B cell (primary cell): ENCODE results near the gene LRRC8B. TPM values are rescaled to one million over a fixed set of nuclear protein-coding genes. Genes with fewer than 3 reads are reported as not detected.

ENCODE experiments used
- ATAC-seq: fragments of 200-7000 bp; cut with Tn5 transposase; one replicate; pipeline ENCODE4 v1.10.0; 2021; ENCODE audit warnings: low read depth, mild to moderate bottlenecking, moderate number of reproducible peaks, moderate library complexity
- CTCF ChIA-PET: fragments of 350-600 bp; sonication (Branson Sonifier 250); formaldehyde crosslinking; loops from one replicate; lab custom pipeline; 2021; ENCODE audit warnings: antibody characterized with exemption, inconsistent platforms; lab: Charles Lee
- POLR2A ChIA-PET: fragments of 350-600 bp; sonication (Branson Sonifier 250); formaldehyde crosslinking; loops from one replicate; lab custom pipeline; 2021; ENCODE audit warnings: antibody characterized with exemption; lab: Charles Lee
- DNase-seq: peaks from one replicate; pipeline ENCODE4 v3.0.0; 2013
- H2AFZ ChIP-seq: 2 replicates; pipeline ENCODE4 v1.6.1; 2012; ENCODE audit warnings: mild to moderate bottlenecking, low read depth, low read length; ENCODE audit not compliant: insufficient read depth, poor library complexity, severe bottlenecking
- H3K27ac ChIP-seq, 2 donors: 1 replicate in 1 of 2; 2 replicates in 1 of 2; pipeline ENCODE4 v1.5.1; 2012 to 2013; ENCODE audit warnings: low read length in 2 of 2, mild to moderate bottlenecking in 2 of 2, moderate library complexity in 1 of 2
- H3K27me3 ChIP-seq, 4 experiments: fragments of 200-600 bp in 1 of 4; sonication (generic) in 1 of 4; replicated peaks in 1 of 4; 1 replicate in 2 of 4; 2 replicates in 2 of 4; pipeline versions ENCODE4 v1.6.1 to v1.7.0; 2013 to 2016; ENCODE audit warnings: low read length in 3 of 4, mild to moderate bottlenecking in 2 of 4, mixed read lengths in 1 of 4, moderate library complexity in 1 of 4; ENCODE audit not compliant: insufficient read depth in 4 of 4, control insufficient read depth in 3 of 4; ENCODE audit errors: control extremely low read depth in 1 of 4
- H3K36me3 ChIP-seq, 2 experiments: replicated peaks in 1 of 2; 1 replicate in 1 of 2; 2 replicates in 1 of 2; pipeline versions ENCODE4 v1.6.1 to v1.7.1; 2013; ENCODE audit warnings: low read length in 1 of 2; ENCODE audit not compliant: insufficient read depth in 2 of 2, control insufficient read depth in 1 of 2; ENCODE audit errors: control extremely low read depth in 1 of 2, extremely low read depth in 1 of 2
- H3K4me1 ChIP-seq, 2 donors: fragments of 200-600 bp in 1 of 2; sonication (generic) in 1 of 2; 1 replicate in 1 of 2; 2 replicates in 1 of 2; pipeline versions ENCODE4 v1.5.1 to v1.6.1; 2013 to 2017; ENCODE audit warnings: low read length in 2 of 2; ENCODE audit not compliant: control insufficient read depth in 2 of 2, insufficient read depth in 2 of 2
- H3K4me2 ChIP-seq: replicated peaks from 2 replicates; pipeline ENCODE3; 2012; ENCODE audit warnings: mild to moderate bottlenecking, low read depth, low read length; ENCODE audit not compliant: poor library complexity, severe bottlenecking
- H3K4me3 ChIP-seq, 5 experiments: fragments of 200-600 bp in 1 of 5; sonication (generic) in 1 of 5; 1 replicate in 3 of 5; 2 replicates in 2 of 5; pipeline versions ENCODE4 v1.5.1 to v1.7.0; 2011 to 2016; ENCODE audit warnings: low read length in 4 of 5, mild to moderate bottlenecking in 4 of 5, low read depth in 2 of 5, control low read depth in 1 of 5, moderate library complexity in 1 of 5; ENCODE audit not compliant: insufficient read depth in 1 of 5; ENCODE audit errors: control extremely low read depth in 1 of 5, extremely low read depth in 1 of 5
- H3K79me2 ChIP-seq: fragments of 200-600 bp; sonication (generic); one replicate; pipeline ENCODE4 v1.6.0; 2016; ENCODE audit warnings: low read length; ENCODE audit not compliant: control insufficient read depth, insufficient read depth
- H3K9ac ChIP-seq: fragments of 200-600 bp; sonication (generic); 2 replicates; pipeline ENCODE4 v1.6.1; 2017; ENCODE audit warnings: mild to moderate bottlenecking, low read length, moderate library complexity
- H3K9me3 ChIP-seq, 3 donors: one replicate each; pipeline versions ENCODE4 v1.6.1 to v1.7.1; 2013; ENCODE audit warnings: low read length in 2 of 3; ENCODE audit not compliant: control insufficient read depth in 2 of 3, insufficient read depth in 1 of 3; ENCODE audit errors: control extremely low read depth in 1 of 3
- H4K20me1 ChIP-seq: 2 replicates; pipeline ENCODE4 v1.6.0; 2012; ENCODE audit warnings: mild to moderate bottlenecking, low read length; ENCODE audit not compliant: insufficient read depth, control insufficient read depth, poor library complexity, severe bottlenecking
- H3K27ac Mint-ChIP-seq: one replicate; pipeline ENCODE4 v1.8.0; 2021; ENCODE audit warnings: mixed read lengths
- H3K27me3 Mint-ChIP-seq: one replicate; pipeline ENCODE4 v1.8.0; 2021; ENCODE audit warnings: mixed read lengths
- H3K4me1 Mint-ChIP-seq: one replicate; pipeline ENCODE4 v1.8.0; 2021; ENCODE audit warnings: mixed read lengths
- H3K4me3 Mint-ChIP-seq: one replicate; pipeline ENCODE4 v1.8.0; 2021; ENCODE audit warnings: mixed read lengths
- H3K9me3 Mint-ChIP-seq: one replicate; pipeline ENCODE4 v1.8.0; 2022; ENCODE audit warnings: mixed read lengths; ENCODE audit not compliant: insufficient read depth
- EZH2 ChIP-seq: IDR thresholded peaks from 2 replicates; pipeline ENCODE4 v1.6.1; 2012; ENCODE audit warnings: borderline replicate concordance, low read depth, mild to moderate bottlenecking, moderate library complexity, low read length; ENCODE audit not compliant: insufficient read depth, poor library complexity, severe bottlenecking
- WGBS: methylation state at CpG from one replicate; pipeline ENCODE4 v1.1.5; 2013; ENCODE audit warnings: missing lambda C conversion rate; ENCODE audit not compliant: insufficient coverage; 5-methylcytosine and 5-hydroxymethylcytosine counted together
- intact Hi-C: fragments of 100-400 bp; cut with micrococcal nuclease; formaldehyde crosslinking; loops from one replicate; pipeline ENCODE4 v1.10.0; 2022
- polyA plus RNA-seq: library from polyadenylated mRNA; depleted of rRNA; stranded (reverse); fragments of >200 nt; gene quantifications from 2 replicates; pipeline ENCODE4 v1.2.3, GENCODE V29; 2012
- total RNA-seq, 2 donors: library from RNA; stranded (reverse); fragments of 120-200 nt in 1 of 2; gene quantifications; 1 replicate in 1 of 2; 2 replicates in 1 of 2; pipeline versions ENCODE4 v1.2.3 to v1.2.4, GENCODE V29; 2013 to 2022
- TF ChIP-seq, protein P1 (sequence below): fragments of 200-600 bp; IDR thresholded peaks from one replicate; pipeline ENCODE4 v1.8.0; 2022; ENCODE audit warnings: antibody characterized with exemption, mild to moderate bottlenecking

Gene LRRC8B
- total and polyA plus RNA-seq, 2 donors (not counting 1 experiment from before 2014, with no cell fraction given) = 2.2 to 9.9 TPM

DNA sequence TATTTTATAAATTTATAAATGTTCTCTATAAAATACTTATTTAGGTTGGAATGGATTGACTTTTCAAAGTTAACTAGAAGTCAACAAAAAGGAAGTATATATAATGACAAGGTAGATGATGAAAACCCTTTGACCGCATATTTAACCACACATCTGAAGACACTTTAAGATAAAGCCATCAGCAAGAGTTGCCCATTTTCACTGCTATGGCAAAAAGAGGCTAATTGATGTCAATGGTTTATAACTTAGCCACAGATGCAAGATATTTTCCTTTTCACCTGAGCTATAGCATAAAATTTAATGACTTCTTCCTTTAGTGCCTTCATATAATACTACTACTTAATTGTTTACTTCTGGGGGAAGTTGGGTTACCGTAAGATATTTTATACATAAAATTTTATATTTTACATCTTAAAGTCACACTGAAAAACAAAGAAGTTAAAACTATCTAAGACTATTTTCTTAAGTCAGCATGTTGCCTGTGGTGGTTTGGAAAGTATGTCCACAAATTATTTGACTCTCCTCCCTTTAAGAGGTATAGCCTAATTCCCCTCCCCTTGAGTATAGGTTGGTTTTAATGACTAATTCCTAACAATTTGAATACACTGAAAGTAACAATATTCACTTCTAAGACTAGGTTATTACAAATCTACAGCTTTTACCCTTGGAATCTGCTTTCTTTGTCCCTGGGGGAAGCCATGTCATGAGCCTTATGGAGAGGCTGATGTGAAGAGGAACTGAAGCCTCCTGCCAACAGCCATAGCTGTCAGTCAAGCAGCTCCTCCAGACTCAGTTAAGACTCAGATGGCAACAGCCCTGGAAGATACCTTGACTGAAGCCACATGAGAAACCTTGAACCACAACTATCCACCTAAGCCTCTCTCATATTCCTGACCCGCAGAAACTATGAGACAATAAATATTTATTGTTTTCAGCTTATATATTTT, 40.3 kb upstream of the LRRC8B start:
- no peak for ATAC-seq
- H3K4me2 ChIP-seq = no peak overlapping the region
- TF ChIP-seq, protein P1, sequence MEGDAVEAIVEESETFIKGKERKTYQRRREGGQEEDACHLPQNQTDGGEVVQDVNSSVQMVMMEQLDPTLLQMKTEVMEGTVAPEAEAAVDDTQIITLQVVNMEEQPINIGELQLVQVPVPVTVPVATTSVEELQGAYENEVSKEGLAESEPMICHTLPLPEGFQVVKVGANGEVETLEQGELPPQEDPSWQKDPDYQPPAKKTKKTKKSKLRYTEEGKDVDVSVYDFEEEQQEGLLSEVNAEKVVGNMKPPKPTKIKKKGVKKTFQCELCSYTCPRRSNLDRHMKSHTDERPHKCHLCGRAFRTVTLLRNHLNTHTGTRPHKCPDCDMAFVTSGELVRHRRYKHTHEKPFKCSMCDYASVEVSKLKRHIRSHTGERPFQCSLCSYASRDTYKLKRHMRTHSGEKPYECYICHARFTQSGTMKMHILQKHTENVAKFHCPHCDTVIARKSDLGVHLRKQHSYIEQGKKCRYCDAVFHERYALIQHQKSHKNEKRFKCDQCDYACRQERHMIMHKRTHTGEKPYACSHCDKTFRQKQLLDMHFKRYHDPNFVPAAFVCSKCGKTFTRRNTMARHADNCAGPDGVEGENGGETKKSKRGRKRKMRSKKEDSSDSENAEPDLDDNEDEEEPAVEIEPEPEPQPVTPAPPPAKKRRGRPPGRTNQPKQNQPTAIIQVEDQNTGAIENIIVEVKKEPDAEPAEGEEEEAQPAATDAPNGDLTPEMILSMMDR = no peak
- TF ChIP-seq EZH2 = no peak
- H3K4me3 Mint-ChIP-seq = no peak overlapping the region
- no peaks in the 10 kb centered on the region for H3K4me1 ChIP-seq
- H3K4me3 ChIP-seq = no peak overlapping the region
- peaks cover 0 to 8% (median 7%) of the 10 kb centered on the region in 3 donors for H3K9me3 ChIP-seq
- no peaks in the 10 kb centered on the region for H3K27me3 Mint-ChIP-seq
- peaks cover 6% of the 10 kb centered on the region for H3K9me3 Mint-ChIP-seq
- no CpG with 5 or more reads among the region's 3 CpGs for WGBS
- no peaks in the 10 kb centered on the region for H3K36me3 ChIP-seq
- no peak for DNase-seq
- no peaks in the 10 kb centered on the region for H4K20me1 ChIP-seq
- H3K79me2 ChIP-seq = no peaks in the 10 kb centered on the region
- CTCF ChIA-PET = interaction anchor here (0.7 to 6.5 kb wide), 21 partner anchors 10 to 502 kb away, joined by 3 to 144 read pairs (median 3); no protein-coding TSS in a partner anchor
- H3K27ac Mint-ChIP-seq = no peak overlapping the region
- no peaks in the 10 kb centered on the region for H3K4me1 Mint-ChIP-seq
- H2AFZ ChIP-seq = no peak overlapping the region
- H3K27me3 ChIP-seq = no peaks in the 10 kb centered on the region
- H3K27ac ChIP-seq = no peak overlapping the region
- H3K9ac ChIP-seq = no peak overlapping the region
- intact Hi-C loops = no loop called here
- POLR2A ChIA-PET = no interaction called here

DNA sequence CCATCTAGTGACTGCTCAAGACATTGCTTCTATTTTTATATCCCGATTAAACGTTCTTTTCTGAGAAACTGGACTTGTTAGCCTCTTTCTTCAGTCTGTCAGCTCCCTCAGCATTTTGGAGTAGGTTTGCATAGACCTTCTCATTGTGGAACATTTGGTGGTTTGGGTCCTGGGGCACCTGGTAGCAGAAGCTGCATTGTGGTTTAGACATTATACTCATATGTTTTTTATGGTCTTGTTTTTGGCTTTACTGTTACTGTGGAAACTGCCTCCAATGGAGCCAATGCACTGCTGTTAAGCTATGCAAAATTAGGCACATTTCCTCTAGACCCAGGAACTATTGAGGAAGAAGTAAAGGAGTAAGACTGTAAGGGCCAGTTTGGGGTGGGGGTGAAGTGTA, 36.7 kb upstream of the LRRC8B start:
- TF ChIP-seq, protein P1 = no peak
- ATAC-seq (no peak), DNase-seq (no peak)
- ChIA-PET CTCF (interaction anchor here (0.6 to 1.7 kb wide), 3 partner anchors 11 to 275 kb away, joined by 3 to 7 read pairs (median 3); no protein-coding TSS in a partner anchor), POLR2A (no interaction called here)
- H3K27ac ChIP-seq = no peak overlapping the region
- H3K9ac ChIP-seq = no peak overlapping the region
- no peaks in the 10 kb centered on the region for H3K79me2 ChIP-seq
- intact Hi-C loops = no loop called here
- Mint-ChIP-seq H3K4me1 (no peaks in the 10 kb centered on the region), H3K4me3 (no peak overlapping the region), H3K27ac (no peak overlapping the region), H3K27me3 (no peaks in the 10 kb centered on the region), H3K9me3 (no peaks in the 10 kb centered on the region)
- no peaks in the 10 kb centered on the region for H3K4me1 ChIP-seq
- no peaks in the 10 kb centered on the region for H3K27me3 ChIP-seq
- no peaks in the 10 kb centered on the region for H4K20me1 ChIP-seq
- WGBS = no CpG with 5 or more reads among the region's 2 CpGs
- no peak overlapping the region for H3K4me2 ChIP-seq
- no peaks in the 10 kb centered on the region for H3K9me3 ChIP-seq
- no peaks in the 10 kb centered on the region for H3K36me3 ChIP-seq
- no peak overlapping the region for H3K4me3 ChIP-seq
- H2AFZ ChIP-seq = no peak overlapping the region
